ENCODE data around the gene PADI4.

PADI4 gene

DNA sequence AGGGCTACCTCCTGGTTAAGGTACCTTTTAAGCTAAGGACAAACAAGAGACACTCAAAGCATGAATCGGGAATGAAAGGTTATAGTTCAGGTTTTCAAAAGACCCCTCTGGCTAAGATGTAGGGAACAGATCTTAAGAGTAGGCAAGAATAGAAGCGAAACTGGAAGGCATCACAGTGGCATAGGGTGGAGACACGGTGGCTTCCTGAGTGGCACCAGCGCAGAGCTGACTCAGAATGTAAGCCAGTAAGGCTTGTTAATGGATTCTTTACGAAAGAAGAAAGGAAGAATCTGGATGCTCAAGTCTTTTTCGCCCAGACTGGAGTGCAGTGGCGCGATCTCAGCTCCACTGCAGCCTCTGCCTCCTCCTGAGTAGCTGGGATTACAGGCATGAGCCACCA, 85.2 kb downstream of the PADI4 start:
- no peak overlapping the region for H3K4me3 ChIP-seq (ENCODE audit: low read depth, low read length)
- no peak overlapping the region for H2AFZ ChIP-seq
- no peak overlapping the region for H3K4me2 ChIP-seq (ENCODE audit: low read length)
- H3K9me3 ChIP-seq (ENCODE audit: control insufficient read depth, low read length), result no peaks in the 10 kb centered on the region
- H3K27me3 ChIP-seq (ENCODE audit: control insufficient read depth, insufficient read depth, low read length), result no peaks in the 10 kb centered on the region
- H3K36me3 ChIP-seq (ENCODE audit: control insufficient read depth, insufficient read depth, low read length), result no peaks in the 10 kb centered on the region
- no peak overlapping the region for H3K27ac ChIP-seq
- no peaks in the 10 kb centered on the region for H3K4me1 ChIP-seq
- no peak overlapping the region for H3K9ac ChIP-seq
- no peaks in the 10 kb centered on the region for H3K79me2 ChIP-seq
- TF ChIP-seq, protein P1, sequence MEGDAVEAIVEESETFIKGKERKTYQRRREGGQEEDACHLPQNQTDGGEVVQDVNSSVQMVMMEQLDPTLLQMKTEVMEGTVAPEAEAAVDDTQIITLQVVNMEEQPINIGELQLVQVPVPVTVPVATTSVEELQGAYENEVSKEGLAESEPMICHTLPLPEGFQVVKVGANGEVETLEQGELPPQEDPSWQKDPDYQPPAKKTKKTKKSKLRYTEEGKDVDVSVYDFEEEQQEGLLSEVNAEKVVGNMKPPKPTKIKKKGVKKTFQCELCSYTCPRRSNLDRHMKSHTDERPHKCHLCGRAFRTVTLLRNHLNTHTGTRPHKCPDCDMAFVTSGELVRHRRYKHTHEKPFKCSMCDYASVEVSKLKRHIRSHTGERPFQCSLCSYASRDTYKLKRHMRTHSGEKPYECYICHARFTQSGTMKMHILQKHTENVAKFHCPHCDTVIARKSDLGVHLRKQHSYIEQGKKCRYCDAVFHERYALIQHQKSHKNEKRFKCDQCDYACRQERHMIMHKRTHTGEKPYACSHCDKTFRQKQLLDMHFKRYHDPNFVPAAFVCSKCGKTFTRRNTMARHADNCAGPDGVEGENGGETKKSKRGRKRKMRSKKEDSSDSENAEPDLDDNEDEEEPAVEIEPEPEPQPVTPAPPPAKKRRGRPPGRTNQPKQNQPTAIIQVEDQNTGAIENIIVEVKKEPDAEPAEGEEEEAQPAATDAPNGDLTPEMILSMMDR (IDR thresholded peaks at IDR 0.05), result no peak

- H3K4me1 ChIP-seq, result no peaks in the 10 kb centered on the region
Observed at GRCh38 chr1:17397910-17398695, 90.1 kb downstream of the PADI4 start.

GRCh38 chr1:17400725-17401341, 92.8 kb downstream of the PADI4 start:
- Histone ChIP-seq H2AFZ (no peak overlapping the region), H3K36me3 (ENCODE audit: control insufficient read depth, insufficient read depth, low read length) (no peaks in the 10 kb centered on the region), H3K9me3 (ENCODE audit: control insufficient read depth, low read length) (no peaks in the 10 kb centered on the region), H3K27me3 (ENCODE audit: control insufficient read depth, insufficient read depth, low read length) (no peaks in the 10 kb centered on the region), H3K4me2 (ENCODE audit: low read length) (no peak overlapping the region), H3K27ac (no peak overlapping the region), H3K79me2 (no peaks in the 10 kb centered on the region), H3K9ac (no peak overlapping the region), H3K4me3 (ENCODE audit: low read depth, low read length) (no peak overlapping the region), H3K4me1 (no peaks in the 10 kb centered on the region)
- TF ChIP-seq, protein P1 (IDR thresholded peaks at IDR 0.05), result no peak

More at GRCh38 chr1:17397910-17398695, 90.1 kb downstream of the PADI4 start:
- H3K4me3 ChIP-seq (ENCODE audit: low read depth, low read length), result no peak overlapping the region
- H3K27ac ChIP-seq, result no peak overlapping the region
- no peak overlapping the region for H2AFZ ChIP-seq
- no peak overlapping the region for H3K9ac ChIP-seq
- H3K36me3 ChIP-seq (ENCODE audit: control insufficient read depth, insufficient read depth, low read length), result no peaks in the 10 kb centered on the region
- no peak overlapping the region for H3K4me2 ChIP-seq (ENCODE audit: low read length)
- no peaks in the 10 kb centered on the region for H3K27me3 ChIP-seq (ENCODE audit: control insufficient read depth, insufficient read depth, low read length)
- TF ChIP-seq, protein P1 (IDR thresholded peaks at IDR 0.05), result no peak
- no peaks in the 10 kb centered on the region for H3K79me2 ChIP-seq
- no peaks in the 10 kb centered on the region for H3K9me3 ChIP-seq (ENCODE audit: control insufficient read depth, low read length)

DNA sequence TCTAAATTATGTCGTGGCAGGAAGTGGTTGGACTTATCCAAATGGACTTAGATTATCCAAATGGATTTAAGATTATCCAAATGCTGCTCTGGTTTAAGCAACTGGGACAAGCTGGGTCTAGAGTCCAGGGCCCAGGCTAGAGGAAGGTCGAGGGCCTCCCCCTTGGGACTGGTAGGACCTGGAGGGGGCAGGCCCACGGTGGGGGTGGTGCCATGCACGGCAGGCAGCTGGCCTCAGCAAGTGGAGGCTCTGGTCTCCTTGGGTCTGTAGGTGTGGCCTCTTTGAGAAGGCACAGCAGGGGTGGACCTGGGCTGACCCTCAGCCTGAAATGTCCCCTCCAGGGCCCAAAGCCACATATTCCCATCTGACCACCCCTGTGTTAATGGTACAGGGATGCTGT, 93.8 kb downstream of the PADI4 start:
- Histone ChIP-seq H3K27me3 (ENCODE audit: control insufficient read depth, insufficient read depth, low read length) (no peaks in the 10 kb centered on the region), H3K36me3 (ENCODE audit: control insufficient read depth, insufficient read depth, low read length) (no peaks in the 10 kb centered on the region), H3K4me2 (ENCODE audit: low read length) (no peak overlapping the region), H3K79me2 (no peaks in the 10 kb centered on the region), H3K27ac (no peak overlapping the region), H3K9ac (no peak overlapping the region), H3K4me3 (ENCODE audit: low read depth, low read length) (no peak overlapping the region), H3K9me3 (ENCODE audit: control insufficient read depth, low read length) (no peaks in the 10 kb centered on the region), H2AFZ (no peak overlapping the region), H3K4me1 (no peaks in the 10 kb centered on the region)
- TF ChIP-seq, protein P1 (IDR thresholded peaks at IDR 0.05), result no peak

Data from parathyroid adenoma (tissue), 2 donors.